ENCODE results near the gene VDAC1. TPM values are rescaled to one million over a fixed set of nuclear protein-coding genes. Genes with fewer than 3 reads are reported as not detected.
A peak's percentile ranks its signal among the peaks of the same experiment; 100 is the strongest.

Gene VDAC1
- total RNA-seq, 2 donors from 2014 or later: 202 to 226 TPM

DNA sequence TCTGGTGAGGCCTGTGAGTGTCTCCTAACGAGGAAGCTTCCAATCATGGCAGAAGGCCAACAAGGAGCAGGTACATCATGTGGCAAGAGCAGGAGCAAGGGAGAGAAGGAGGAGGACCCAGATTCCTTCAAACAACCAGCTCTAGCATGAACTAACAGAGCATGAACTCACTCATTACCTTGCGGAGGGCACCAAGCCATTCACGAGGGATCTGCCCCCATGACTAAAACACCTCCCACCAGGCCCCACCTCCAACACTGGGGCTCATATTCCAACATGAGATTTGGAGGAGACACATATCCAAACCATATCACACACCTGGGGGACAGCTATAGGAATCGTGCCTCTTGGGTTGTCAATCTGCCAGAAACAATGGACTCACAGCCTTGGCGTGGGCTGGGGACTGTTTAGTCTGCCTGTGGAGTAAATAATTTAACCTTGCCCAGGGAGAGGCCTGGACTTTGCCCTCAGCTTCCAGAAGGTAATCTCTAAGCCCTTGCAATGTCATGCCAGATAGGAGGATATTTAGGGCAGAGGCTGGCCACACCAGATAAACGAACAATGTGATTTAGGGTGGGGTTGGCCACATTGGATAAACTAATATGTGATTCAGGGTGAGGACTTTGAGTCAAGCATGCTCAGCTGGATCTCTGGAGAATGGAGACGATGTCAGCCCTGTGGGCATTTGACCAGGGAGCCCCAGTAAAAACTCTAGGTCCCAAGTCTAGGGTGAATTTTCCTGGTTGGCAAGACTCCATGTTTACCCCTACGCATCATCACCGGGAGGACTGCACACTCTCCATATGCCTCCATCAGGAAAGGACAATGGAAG is 13.6 kb upstream of the VDAC1 start:
- Mint-ChIP-seq H3K4me3 (peak overlapping the region; percentile 26), H3K9me3 (no peaks in the 10 kb centered on the region), H3K4me1 (peaks cover 26% of the 10 kb centered on the region), H3K36me3 (ENCODE audit: low read depth) (no peaks in the 10 kb centered on the region), H3K27ac (peak overlapping the region; percentile 9), H3K27me3 (ENCODE audit: insufficient read depth) (no peaks in the 10 kb centered on the region)
- Histone ChIP-seq H3K9ac (ENCODE audit: extremely low read depth, low read length, poor library complexity, severe bottlenecking) (no peak overlapping the region), H3K27ac (ENCODE audit: low read depth, low read length) (no peak overlapping the region), H3K27me3 (ENCODE audit: control insufficient read depth, insufficient read depth, low read length, poor library complexity, severe bottlenecking) (no peaks in the 10 kb centered on the region), H3K9me3 (ENCODE audit: control insufficient read depth, low read length) (no peaks in the 10 kb centered on the region), H3K36me3 (ENCODE audit: control insufficient read depth, insufficient read depth, low read length) (no peaks in the 10 kb centered on the region), H3K4me3 (ENCODE audit: low read length) (no peak overlapping the region), H3K4me1 (ENCODE audit: control insufficient read depth, insufficient read depth, low read length) (peaks cover 3% of the 10 kb centered on the region)
- peak; percentile 55 for DNase-seq
- 89 to 91% methylated on average over 5 to 9 of the region's 9 CpGs for WGBS, 2 experiments (ENCODE audit: insufficient coverage in 1 of 2, insufficient read length in 1 of 2)
- TF ChIP-seq, protein P1, sequence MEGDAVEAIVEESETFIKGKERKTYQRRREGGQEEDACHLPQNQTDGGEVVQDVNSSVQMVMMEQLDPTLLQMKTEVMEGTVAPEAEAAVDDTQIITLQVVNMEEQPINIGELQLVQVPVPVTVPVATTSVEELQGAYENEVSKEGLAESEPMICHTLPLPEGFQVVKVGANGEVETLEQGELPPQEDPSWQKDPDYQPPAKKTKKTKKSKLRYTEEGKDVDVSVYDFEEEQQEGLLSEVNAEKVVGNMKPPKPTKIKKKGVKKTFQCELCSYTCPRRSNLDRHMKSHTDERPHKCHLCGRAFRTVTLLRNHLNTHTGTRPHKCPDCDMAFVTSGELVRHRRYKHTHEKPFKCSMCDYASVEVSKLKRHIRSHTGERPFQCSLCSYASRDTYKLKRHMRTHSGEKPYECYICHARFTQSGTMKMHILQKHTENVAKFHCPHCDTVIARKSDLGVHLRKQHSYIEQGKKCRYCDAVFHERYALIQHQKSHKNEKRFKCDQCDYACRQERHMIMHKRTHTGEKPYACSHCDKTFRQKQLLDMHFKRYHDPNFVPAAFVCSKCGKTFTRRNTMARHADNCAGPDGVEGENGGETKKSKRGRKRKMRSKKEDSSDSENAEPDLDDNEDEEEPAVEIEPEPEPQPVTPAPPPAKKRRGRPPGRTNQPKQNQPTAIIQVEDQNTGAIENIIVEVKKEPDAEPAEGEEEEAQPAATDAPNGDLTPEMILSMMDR (conservative IDR thresholded peaks at IDR 0.05): no peak

DNA sequence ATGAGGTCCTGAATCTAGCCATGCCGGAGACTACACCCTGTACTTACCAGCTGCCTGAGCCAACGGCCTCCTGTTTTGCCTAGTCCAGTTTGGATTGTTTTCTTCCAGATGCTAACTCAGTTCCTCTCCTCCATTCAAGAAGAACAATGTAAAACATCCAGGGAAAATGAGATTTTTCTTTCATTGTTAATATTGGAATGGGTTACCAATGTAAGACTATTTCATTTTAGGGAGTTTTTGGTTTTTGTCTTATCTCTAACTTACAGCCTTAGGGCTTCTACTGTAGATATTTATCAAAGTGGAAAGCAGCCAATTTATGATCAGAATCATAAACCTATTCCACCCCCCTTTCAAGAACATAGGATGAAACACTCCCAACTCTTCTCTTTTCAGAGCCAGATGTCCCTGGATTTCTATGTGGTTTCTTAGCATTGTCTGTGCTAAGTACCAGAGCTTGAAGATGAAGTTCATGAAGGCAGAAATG is 3.5 kb upstream of the VDAC1 start:
- Histone ChIP-seq H3K4me3 (ENCODE audit: low read length) (no peak overlapping the region), H3K36me3 (ENCODE audit: control insufficient read depth, insufficient read depth, low read length) (no peaks in the 10 kb centered on the region), H3K9me3 (ENCODE audit: control insufficient read depth, low read length) (no peaks in the 10 kb centered on the region), H3K9ac (ENCODE audit: extremely low read depth, low read length, poor library complexity, severe bottlenecking) (no peak overlapping the region), H3K27me3 (ENCODE audit: control insufficient read depth, insufficient read depth, low read length, poor library complexity, severe bottlenecking) (no peaks in the 10 kb centered on the region), H3K4me1 (ENCODE audit: control insufficient read depth, insufficient read depth, low read length) (no peaks in the 10 kb centered on the region), H3K27ac (ENCODE audit: low read depth, low read length) (no peak overlapping the region)
- WGBS, 2 experiments (ENCODE audit: insufficient coverage in 1 of 2, insufficient read length in 1 of 2): 71 to 77% methylated on average over 2 of the region's 2 CpGs
- no peak overlapping the region for H3K4me3 Mint-ChIP-seq
- DNase-seq: no peak
- peaks cover 5% of the 10 kb centered on the region for H3K27me3 Mint-ChIP-seq (ENCODE audit: insufficient read depth)
- H3K27ac Mint-ChIP-seq: no peak overlapping the region
- peaks cover 6% of the 10 kb centered on the region for H3K9me3 Mint-ChIP-seq
- peaks cover 6% of the 10 kb centered on the region for H3K4me1 Mint-ChIP-seq
- no peaks in the 10 kb centered on the region for H3K36me3 Mint-ChIP-seq (ENCODE audit: low read depth)
- TF ChIP-seq, protein P1 (conservative IDR thresholded peaks at IDR 0.05): no peak

DNA sequence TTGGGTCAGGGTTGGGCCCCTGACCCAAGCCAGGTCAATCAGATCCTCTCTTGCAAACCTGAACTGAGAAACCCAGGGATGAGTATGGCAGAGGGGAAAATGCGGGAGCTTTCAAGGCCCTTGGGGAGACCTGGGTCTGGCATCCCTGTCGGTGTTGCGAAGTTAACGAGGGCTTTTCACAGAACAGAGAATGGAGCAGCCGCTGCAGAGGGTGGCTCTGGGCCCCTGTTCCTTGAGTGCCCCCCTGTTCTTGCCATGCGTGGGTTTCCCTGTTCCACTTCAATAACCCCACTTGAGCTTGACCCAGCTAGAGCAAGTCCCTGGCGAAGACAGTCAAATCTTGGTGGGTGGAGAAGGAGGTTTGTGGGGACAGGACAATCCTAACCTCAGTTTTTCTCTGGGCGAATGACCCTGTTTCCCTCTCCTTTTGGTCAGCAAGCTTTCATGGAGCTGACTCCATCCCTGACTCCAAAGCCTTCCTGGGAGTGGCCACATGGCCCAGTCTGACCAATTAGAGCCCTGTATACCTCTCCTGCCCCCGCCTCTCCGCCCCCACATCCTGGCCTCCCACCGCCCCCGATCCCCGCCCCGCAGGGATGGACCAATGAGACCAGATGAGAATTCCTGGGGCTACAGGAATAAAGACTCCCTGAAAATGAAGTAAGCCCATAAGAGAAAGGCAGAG is 2.9 kb upstream of the VDAC1 start:
- peaks cover 5% of the 10 kb centered on the region for H3K27me3 Mint-ChIP-seq (ENCODE audit: insufficient read depth)
- H3K9me3 Mint-ChIP-seq: peaks cover 6% of the 10 kb centered on the region
- H3K27me3 ChIP-seq (ENCODE audit: control insufficient read depth, insufficient read depth, low read length, poor library complexity, severe bottlenecking): no peaks in the 10 kb centered on the region
- TF ChIP-seq, protein P1 (conservative IDR thresholded peaks at IDR 0.05): no peak
- peaks cover 12% of the 10 kb centered on the region for H3K4me1 Mint-ChIP-seq
- H3K4me3 Mint-ChIP-seq: no peak overlapping the region
- no peaks in the 10 kb centered on the region for H3K36me3 ChIP-seq (ENCODE audit: control insufficient read depth, insufficient read depth, low read length)
- no peaks in the 10 kb centered on the region for H3K4me1 ChIP-seq (ENCODE audit: control insufficient read depth, insufficient read depth, low read length)
- H3K4me3 ChIP-seq (ENCODE audit: low read length): no peak overlapping the region
- H3K36me3 Mint-ChIP-seq (ENCODE audit: low read depth): no peaks in the 10 kb centered on the region
- H3K9ac ChIP-seq (ENCODE audit: extremely low read depth, low read length, poor library complexity, severe bottlenecking): no peak overlapping the region
- H3K27ac Mint-ChIP-seq: no peak overlapping the region
- peak; percentile 87 for DNase-seq
- WGBS, 2 experiments (ENCODE audit: insufficient coverage in 1 of 2, insufficient read length in 1 of 2): 50 to 75% methylated on average over 5 to 14 of the region's 14 CpGs
- no peak overlapping the region for H3K27ac ChIP-seq (ENCODE audit: low read depth, low read length)
- H3K9me3 ChIP-seq (ENCODE audit: control insufficient read depth, low read length): no peaks in the 10 kb centered on the region
